Measurements from ENCODE around the gene JMJD8. TPM values are rescaled to one million over a fixed set of nuclear protein-coding genes. Genes with fewer than 3 reads are reported as not detected.

JMJD8 gene
- total and polyA plus RNA-seq, 9 of the 15 experiments (the other 6 are each of a cell fraction or from before 2014, with no cell fraction given): 1.2 to 50.6 (median 29.3) TPM

- 88% methylated on average over 18 of the region's 23 CpGs for WGBS (ENCODE audit: insufficient coverage, low coverage, missing lambda C conversion rate)
- no peaks in the 10 kb centered on the region; the same call in 1 of the 2 replicates for H4K20me1 ChIP-seq (replicated peaks; ENCODE audit: control insufficient read depth, insufficient read depth, low read length)
- ChIA-PET POLR2A (interaction anchor here (0.5 to 4.5 kb wide), 6 partner anchors 10 to 47 kb away, joined by 3 to 25 read pairs (median 4); partner anchors contain the start of genes CIAO3 and METRN), CTCF (ENCODE audit: low intra/inter-chr PET ratio) (no interaction called here)
- H3K27ac ChIP-seq (ENCODE audit: extremely low read depth, low read depth, low read length): no peak overlapping the region
- no peak overlapping the region for H2AFZ ChIP-seq (ENCODE audit: low read depth, low read length)
- H3K9me1 ChIP-seq (ENCODE audit: control insufficient read depth, insufficient read depth, low read length): no peaks in the 10 kb centered on the region
- H3K4me2 ChIP-seq (ENCODE audit: insufficient read depth, low read length): no peak overlapping the region
- H3K4me1 ChIP-seq (replicated peaks in 1 of 2; ENCODE audit: control insufficient read depth in 2 of 2, insufficient read depth in 2 of 2, low read length in 2 of 2): peaks cover 15 to 97% of the 10 kb centered on the region in 2 experiments
- in situ Hi-C loops (cut with MboI) (no loop called here), intact Hi-C loops (cut with micrococcal nuclease) (no loop called here)
- FAIRE-seq: no peak
- H3K27me3 ChIP-seq (ENCODE audit: control insufficient read depth in 2 of 2, insufficient read depth in 2 of 2, low read length in 2 of 2): no peaks in the 10 kb centered on the region
- no peaks in the 10 kb centered on the region for H3K9me3 ChIP-seq (replicated peaks; ENCODE audit: control insufficient read depth, insufficient read depth, low read depth, low read length)
- H3K36me3 ChIP-seq (ENCODE audit: control insufficient read depth, insufficient read depth, low read length): peaks cover 27% of the 10 kb centered on the region; the same call in 1 of the 3 replicates
- no peak for ATAC-seq
- peak overlapping the region in 1 of 2 experiments; percentile 84; a peak in 1 of 4 replicates for H3K9ac ChIP-seq (ENCODE audit: insufficient read depth in 1 of 2, low read depth in 2 of 2, low read length in 2 of 2)
- no peak for DNase-seq (ENCODE audit: extremely low read depth in 1 of 4, low spot score in 3 of 4)
- peaks cover 51% of the 10 kb centered on the region for H3K79me2 ChIP-seq (ENCODE audit: control insufficient read depth, insufficient read depth, low read length)
- no TSS peak for BruUV-seq (replicated peaks)
- H3K4me3 ChIP-seq: no peak overlapping the region
- TF ChIP-seq TBL1XR1 (IDR thresholded peaks at IDR 0.05; ENCODE audit: low read length in 2 of 2) (no peak), U2AF2 (optimal IDR thresholded peaks at IDR 0.05; ENCODE audit: low read depth, low read length) (no peak), ZNF518B (CRISPR knock-in tag; IDR thresholded peaks at IDR 0.05) (no peak), TAF15 (IDR thresholded peaks at IDR 0.05; ENCODE audit: low read depth, low read length) (0 out of 2 replicates have a peak, but pooled peaks have one; percentile 21), KLF1 (tag; IDR thresholded peaks at IDR 0.05) (no peak), CCNT2 (IDR thresholded peaks at IDR 0.05; ENCODE audit: borderline replicate concordance, extremely low read depth, insufficient read length, low read depth, low read length) (peak; percentile 25), RNF219 (CRISPR knock-in tag; IDR thresholded peaks at IDR 0.05) (no peak), CHAMP1 (IDR thresholded peaks at IDR 0.05) (no peak), ZNF644 (tag; IDR thresholded peaks at IDR 0.05; ENCODE audit: low read depth) (no peak), RBM17 (IDR thresholded peaks at IDR 0.05; ENCODE audit: borderline replicate concordance, low read depth, low read length) (no peak), FIP1L1 (IDR thresholded peaks at IDR 0.05; ENCODE audit: low read depth, low read length, poor library complexity, severe bottlenecking) (no peak), CAMTA2 (CRISPR knock-in tag; conservative IDR thresholded peaks at IDR 0.05) (no peak), ZNF764 (CRISPR knock-in tag; IDR thresholded peaks at IDR 0.05; ENCODE audit: low read depth) (no peak)
Observed at GRCh38 chr16:725463-726187, 41.5 kb upstream of the JMJD8 start.

All from K562 (cell line).